ENCODE results near the gene GALNT9. TPM values are rescaled to one million over a fixed set of nuclear protein-coding genes. Genes with fewer than 3 reads are reported as not detected.

The GALNT9 gene
- polyA plus RNA-seq, 1 of the 3 experiments (the other 2 are of a cell fraction), result not detected

DNA sequence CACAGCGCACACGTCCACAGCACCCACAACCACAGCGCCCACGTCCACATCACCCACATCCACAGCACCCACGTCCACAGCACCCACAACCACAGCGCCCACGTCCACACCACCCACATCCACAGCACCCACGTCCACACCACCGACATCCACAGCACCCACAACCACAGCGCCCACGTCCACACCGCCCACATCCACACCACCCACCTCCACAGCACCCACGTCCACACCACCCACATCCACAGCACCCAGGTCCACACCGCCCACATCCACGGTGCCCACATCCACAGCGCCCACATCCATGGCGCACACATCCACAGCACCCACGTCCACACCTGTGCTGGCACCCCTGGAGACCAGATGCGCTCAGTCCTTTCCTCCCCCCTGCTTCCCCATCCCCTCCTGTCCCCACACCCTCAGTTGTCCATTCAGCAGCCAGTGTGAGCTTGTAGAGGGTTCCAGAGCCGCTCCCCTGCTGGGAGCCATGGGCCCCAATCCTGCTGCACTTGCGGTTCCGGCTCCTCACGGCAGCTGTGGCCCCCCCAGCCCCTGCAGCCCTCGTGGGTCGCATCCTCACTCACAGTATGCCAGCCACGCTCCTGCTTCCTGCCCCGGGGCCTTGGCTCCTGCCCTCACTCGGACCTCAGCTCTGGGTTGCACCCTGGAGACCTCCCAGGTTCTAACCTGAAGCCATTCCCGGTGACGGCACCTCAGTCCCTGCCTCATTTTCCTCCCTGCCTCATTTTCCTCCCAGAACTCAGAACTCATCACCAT, 37.8 kb downstream of the GALNT9 start:
- H3K9me3 ChIP-seq, result no peaks in the 10 kb centered on the region

DNA sequence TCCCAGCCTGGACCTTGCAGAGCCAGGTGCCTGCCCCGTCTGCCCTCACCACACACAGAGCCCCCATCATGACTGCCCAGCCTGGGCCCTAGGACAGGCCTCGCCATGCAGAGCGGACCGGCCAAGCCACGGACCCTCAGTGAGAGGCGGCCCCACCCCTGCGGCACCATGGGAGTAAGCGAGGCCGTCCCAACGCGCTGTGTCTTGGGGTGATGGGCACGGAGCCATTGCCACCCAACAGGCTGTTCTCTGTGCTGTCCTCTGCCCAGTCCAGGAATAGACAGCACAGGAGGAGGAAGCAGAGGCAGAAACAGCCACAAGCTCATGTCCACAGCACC, 39.2 kb downstream of the GALNT9 start:
- H3K9me2 ChIP-seq, result no peaks in the 10 kb centered on the region
- no peaks in the 10 kb centered on the region for H3K36me3 ChIP-seq (replicated peaks in 1 of 2; ENCODE audit: control insufficient read depth in 1 of 2, insufficient read depth in 2 of 2, low read length in 1 of 2)
- H3F3A ChIP-seq (replicated peaks; ENCODE audit: insufficient read depth), result peaks cover 7% of the 10 kb centered on the region
- ChIA-PET POLR2A (no interaction called here), CTCF (no interaction called here)
- no peak overlapping the region for H3K4me3 ChIP-seq (ENCODE audit: low read depth in 2 of 2, low read length in 1 of 2)
- H3K4me1 ChIP-seq (ENCODE audit: control insufficient read depth in 1 of 2, insufficient read depth in 2 of 2, low read depth in 1 of 2, low read length in 1 of 2), result no peaks in the 10 kb centered on the region
- peaks cover 71% of the 10 kb centered on the region for H3K27me3 ChIP-seq (ENCODE audit: insufficient read depth)
- H4K20me1 ChIP-seq (ENCODE audit: insufficient read depth), result no peaks in the 10 kb centered on the region
- TF ChIP-seq, protein P1, sequence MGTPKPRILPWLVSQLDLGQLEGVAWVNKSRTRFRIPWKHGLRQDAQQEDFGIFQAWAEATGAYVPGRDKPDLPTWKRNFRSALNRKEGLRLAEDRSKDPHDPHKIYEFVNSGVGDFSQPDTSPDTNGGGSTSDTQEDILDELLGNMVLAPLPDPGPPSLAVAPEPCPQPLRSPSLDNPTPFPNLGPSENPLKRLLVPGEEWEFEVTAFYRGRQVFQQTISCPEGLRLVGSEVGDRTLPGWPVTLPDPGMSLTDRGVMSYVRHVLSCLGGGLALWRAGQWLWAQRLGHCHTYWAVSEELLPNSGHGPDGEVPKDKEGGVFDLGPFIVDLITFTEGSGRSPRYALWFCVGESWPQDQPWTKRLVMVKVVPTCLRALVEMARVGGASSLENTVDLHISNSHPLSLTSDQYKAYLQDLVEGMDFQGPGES (IDR thresholded peaks at IDR 0.05; ENCODE audit: low read depth, low read length), result no peak
- TF ChIP-seq EP300 (IDR thresholded peaks at IDR 0.05; ENCODE audit: borderline replicate concordance in 1 of 2, low read depth in 1 of 2, low read length in 1 of 2) (no peak), RXRA (IDR thresholded peaks at IDR 0.05; ENCODE audit: borderline replicate concordance, low read depth) (no peak), ELF1 (IDR thresholded peaks at IDR 0.05) (no peak), YY1 (IDR thresholded peaks at IDR 0.05; ENCODE audit: low read depth) (no peak), CHD2 (IDR thresholded peaks at IDR 0.05; ENCODE audit: low read length, partially characterized antibody) (no peak), POLR2AphosphoS5 (IDR thresholded peaks at IDR 0.05; ENCODE audit: low read depth, low read length) (no peak), FOXM1 (IDR thresholded peaks at IDR 0.05; ENCODE audit: low read depth) (no peak), SMC3 (IDR thresholded peaks at IDR 0.05; ENCODE audit: low read depth, low read length) (no peak), FOSL2 (IDR thresholded peaks at IDR 0.05; ENCODE audit: borderline replicate concordance, low read depth) (no peak), NFIC (IDR thresholded peaks at IDR 0.05; ENCODE audit: borderline replicate concordance) (no peak), RCOR1 (IDR thresholded peaks at IDR 0.05; ENCODE audit: low read length) (no peak), RFX5 (IDR thresholded peaks at IDR 0.05; ENCODE audit: low read length) (no peak), FOXJ3 (CRISPR knock-in tag; IDR thresholded peaks at IDR 0.05) (no peak)
- TF ChIP-seq, protein P2, sequence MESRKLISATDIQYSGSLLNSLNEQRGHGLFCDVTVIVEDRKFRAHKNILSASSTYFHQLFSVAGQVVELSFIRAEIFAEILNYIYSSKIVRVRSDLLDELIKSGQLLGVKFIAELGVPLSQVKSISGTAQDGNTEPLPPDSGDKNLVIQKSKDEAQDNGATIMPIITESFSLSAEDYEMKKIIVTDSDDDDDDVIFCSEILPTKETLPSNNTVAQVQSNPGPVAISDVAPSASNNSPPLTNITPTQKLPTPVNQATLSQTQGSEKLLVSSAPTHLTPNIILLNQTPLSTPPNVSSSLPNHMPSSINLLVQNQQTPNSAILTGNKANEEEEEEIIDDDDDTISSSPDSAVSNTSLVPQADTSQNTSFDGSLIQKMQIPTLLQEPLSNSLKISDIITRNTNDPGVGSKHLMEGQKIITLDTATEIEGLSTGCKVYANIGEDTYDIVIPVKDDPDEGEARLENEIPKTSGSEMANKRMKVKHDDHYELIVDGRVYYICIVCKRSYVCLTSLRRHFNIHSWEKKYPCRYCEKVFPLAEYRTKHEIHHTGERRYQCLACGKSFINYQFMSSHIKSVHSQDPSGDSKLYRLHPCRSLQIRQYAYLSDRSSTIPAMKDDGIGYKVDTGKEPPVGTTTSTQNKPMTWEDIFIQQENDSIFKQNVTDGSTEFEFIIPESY (IDR thresholded peaks at IDR 0.05; ENCODE audit: borderline replicate concordance, low read depth), result no peak
- TF ChIP-seq, protein P3, sequence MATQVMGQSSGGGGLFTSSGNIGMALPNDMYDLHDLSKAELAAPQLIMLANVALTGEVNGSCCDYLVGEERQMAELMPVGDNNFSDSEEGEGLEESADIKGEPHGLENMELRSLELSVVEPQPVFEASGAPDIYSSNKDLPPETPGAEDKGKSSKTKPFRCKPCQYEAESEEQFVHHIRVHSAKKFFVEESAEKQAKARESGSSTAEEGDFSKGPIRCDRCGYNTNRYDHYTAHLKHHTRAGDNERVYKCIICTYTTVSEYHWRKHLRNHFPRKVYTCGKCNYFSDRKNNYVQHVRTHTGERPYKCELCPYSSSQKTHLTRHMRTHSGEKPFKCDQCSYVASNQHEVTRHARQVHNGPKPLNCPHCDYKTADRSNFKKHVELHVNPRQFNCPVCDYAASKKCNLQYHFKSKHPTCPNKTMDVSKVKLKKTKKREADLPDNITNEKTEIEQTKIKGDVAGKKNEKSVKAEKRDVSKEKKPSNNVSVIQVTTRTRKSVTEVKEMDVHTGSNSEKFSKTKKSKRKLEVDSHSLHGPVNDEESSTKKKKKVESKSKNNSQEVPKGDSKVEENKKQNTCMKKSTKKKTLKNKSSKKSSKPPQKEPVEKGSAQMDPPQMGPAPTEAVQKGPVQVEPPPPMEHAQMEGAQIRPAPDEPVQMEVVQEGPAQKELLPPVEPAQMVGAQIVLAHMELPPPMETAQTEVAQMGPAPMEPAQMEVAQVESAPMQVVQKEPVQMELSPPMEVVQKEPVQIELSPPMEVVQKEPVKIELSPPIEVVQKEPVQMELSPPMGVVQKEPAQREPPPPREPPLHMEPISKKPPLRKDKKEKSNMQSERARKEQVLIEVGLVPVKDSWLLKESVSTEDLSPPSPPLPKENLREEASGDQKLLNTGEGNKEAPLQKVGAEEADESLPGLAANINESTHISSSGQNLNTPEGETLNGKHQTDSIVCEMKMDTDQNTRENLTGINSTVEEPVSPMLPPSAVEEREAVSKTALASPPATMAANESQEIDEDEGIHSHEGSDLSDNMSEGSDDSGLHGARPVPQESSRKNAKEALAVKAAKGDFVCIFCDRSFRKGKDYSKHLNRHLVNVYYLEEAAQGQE (IDR thresholded peaks at IDR 0.05; ENCODE audit: low read depth, low read length), result no peak
- DNase-seq, result no peak
- no peak overlapping the region for H3K27ac ChIP-seq (ENCODE audit: low read depth in 2 of 2, low read length in 1 of 2)
- no peak overlapping the region for H3K4me2 ChIP-seq
- H3K9ac ChIP-seq, result no peak overlapping the region
- H3K9me3 ChIP-seq, result no peaks in the 10 kb centered on the region
- H2AFZ ChIP-seq (ENCODE audit: low read depth), result no peak overlapping the region
- 72% methylated on average over 12 of the region's 12 CpGs for WGBS (ENCODE audit: low lambda C conversion rate)
- no peaks in the 10 kb centered on the region for H3K79me2 ChIP-seq (ENCODE audit: insufficient read depth)

More for the DNA sequence above, 37.8 kb downstream of the GALNT9 start:
- H4K20me1 ChIP-seq (ENCODE audit: insufficient read depth), result no peaks in the 10 kb centered on the region
- no peak for DNase-seq
- no peak for TF ChIP-seq JUND (IDR thresholded peaks at IDR 0.05)
- H3K36me3 ChIP-seq (replicated peaks in 1 of 2; ENCODE audit: control insufficient read depth in 1 of 2, insufficient read depth in 2 of 2, low read length in 1 of 2), result no peaks in the 10 kb centered on the region
- H3K4me2 ChIP-seq, result no peak overlapping the region
- no peak overlapping the region for H2AFZ ChIP-seq (ENCODE audit: low read depth)
- no peak overlapping the region for H3K9ac ChIP-seq
- 79% methylated on average over 28 of the region's 30 CpGs for WGBS (ENCODE audit: low lambda C conversion rate)
- H3K4me1 ChIP-seq (ENCODE audit: control insufficient read depth in 1 of 2, insufficient read depth in 2 of 2, low read depth in 1 of 2, low read length in 1 of 2), result no peaks in the 10 kb centered on the region
- no peaks in the 10 kb centered on the region for H3K9me2 ChIP-seq
- H3F3A ChIP-seq (replicated peaks; ENCODE audit: insufficient read depth), result peaks cover 7% of the 10 kb centered on the region
- POLR2A ChIA-PET, result no interaction called here
- H3K27ac ChIP-seq (ENCODE audit: low read depth in 2 of 2, low read length in 1 of 2), result no peak overlapping the region
- no peak overlapping the region for H3K4me3 ChIP-seq (ENCODE audit: low read depth in 2 of 2, low read length in 1 of 2)
- CTCF ChIA-PET, result no interaction called here
- H3K79me2 ChIP-seq (ENCODE audit: insufficient read depth), result no peaks in the 10 kb centered on the region
- H3K27me3 ChIP-seq (ENCODE audit: insufficient read depth), result peaks cover 72% of the 10 kb centered on the region

All from SK-N-SH (cell line).